PC-3 (cell line): Measurements from ENCODE around the gene ACER3.

Experiments used
- EZH2 ChIP-seq: fragments of 300-600 bp; sonication (generic); IDR thresholded peaks from one replicate; pipeline ENCODE4 v1.6.1; 2017; ENCODE audit warnings: antibody characterized with exemption, mild to moderate bottlenecking, low read length; ENCODE audit not compliant: unreplicated experiment
- EZH2phosphoT487 ChIP-seq: fragments of 300-600 bp; sonication (generic); IDR thresholded peaks from 2 replicates; pipeline ENCODE4 v1.6.1; 2018; ENCODE audit warnings: mild to moderate bottlenecking, antibody characterized with exemption, low read length, borderline replicate concordance
- TF ChIP-seq, protein P1 (sequence below): fragments of 300-600 bp; sonication (generic); conservative IDR thresholded peaks from 2 replicates; pipeline ENCODE4 v1.5.1; 2017; ENCODE audit warnings: antibody characterized with exemption, low read depth, mild to moderate bottlenecking, low read length

- TF ChIP-seq, protein P1, sequence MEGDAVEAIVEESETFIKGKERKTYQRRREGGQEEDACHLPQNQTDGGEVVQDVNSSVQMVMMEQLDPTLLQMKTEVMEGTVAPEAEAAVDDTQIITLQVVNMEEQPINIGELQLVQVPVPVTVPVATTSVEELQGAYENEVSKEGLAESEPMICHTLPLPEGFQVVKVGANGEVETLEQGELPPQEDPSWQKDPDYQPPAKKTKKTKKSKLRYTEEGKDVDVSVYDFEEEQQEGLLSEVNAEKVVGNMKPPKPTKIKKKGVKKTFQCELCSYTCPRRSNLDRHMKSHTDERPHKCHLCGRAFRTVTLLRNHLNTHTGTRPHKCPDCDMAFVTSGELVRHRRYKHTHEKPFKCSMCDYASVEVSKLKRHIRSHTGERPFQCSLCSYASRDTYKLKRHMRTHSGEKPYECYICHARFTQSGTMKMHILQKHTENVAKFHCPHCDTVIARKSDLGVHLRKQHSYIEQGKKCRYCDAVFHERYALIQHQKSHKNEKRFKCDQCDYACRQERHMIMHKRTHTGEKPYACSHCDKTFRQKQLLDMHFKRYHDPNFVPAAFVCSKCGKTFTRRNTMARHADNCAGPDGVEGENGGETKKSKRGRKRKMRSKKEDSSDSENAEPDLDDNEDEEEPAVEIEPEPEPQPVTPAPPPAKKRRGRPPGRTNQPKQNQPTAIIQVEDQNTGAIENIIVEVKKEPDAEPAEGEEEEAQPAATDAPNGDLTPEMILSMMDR, result no peak
- TF ChIP-seq EZH2, result no peak
- no peak for TF ChIP-seq EZH2phosphoT487
Observed at GRCh38 chr11:77063861-77064260, 203.1 kb downstream of the ACER3 start.
